ENCODE results near the gene ANKRD35.

DNA sequence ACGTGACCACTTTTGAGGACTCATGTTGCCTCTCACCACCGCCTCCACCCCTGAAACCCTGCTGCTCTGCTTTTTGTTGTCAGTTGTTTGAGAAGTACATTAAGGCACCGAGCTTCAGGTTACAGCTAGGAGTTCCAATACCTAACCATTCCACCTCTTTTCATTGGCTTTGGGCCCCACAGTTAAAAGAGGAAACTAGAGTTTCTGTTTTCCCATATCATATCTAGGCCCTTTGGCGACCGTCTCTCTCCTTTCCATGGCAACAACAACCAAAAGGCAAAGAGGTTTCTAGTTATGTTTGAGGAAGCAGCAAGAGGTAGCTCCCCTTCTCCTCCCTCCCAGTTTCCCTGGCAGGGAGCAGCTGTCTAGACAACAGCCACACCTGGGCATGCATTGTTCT is 5.9 kb downstream of the ANKRD35 start:
- TF ChIP-seq, protein P1, sequence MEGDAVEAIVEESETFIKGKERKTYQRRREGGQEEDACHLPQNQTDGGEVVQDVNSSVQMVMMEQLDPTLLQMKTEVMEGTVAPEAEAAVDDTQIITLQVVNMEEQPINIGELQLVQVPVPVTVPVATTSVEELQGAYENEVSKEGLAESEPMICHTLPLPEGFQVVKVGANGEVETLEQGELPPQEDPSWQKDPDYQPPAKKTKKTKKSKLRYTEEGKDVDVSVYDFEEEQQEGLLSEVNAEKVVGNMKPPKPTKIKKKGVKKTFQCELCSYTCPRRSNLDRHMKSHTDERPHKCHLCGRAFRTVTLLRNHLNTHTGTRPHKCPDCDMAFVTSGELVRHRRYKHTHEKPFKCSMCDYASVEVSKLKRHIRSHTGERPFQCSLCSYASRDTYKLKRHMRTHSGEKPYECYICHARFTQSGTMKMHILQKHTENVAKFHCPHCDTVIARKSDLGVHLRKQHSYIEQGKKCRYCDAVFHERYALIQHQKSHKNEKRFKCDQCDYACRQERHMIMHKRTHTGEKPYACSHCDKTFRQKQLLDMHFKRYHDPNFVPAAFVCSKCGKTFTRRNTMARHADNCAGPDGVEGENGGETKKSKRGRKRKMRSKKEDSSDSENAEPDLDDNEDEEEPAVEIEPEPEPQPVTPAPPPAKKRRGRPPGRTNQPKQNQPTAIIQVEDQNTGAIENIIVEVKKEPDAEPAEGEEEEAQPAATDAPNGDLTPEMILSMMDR (IDR thresholded peaks at IDR 0.05; ENCODE audit: control extremely low read depth in 1 of 3, insufficient read depth in 1 of 3, low read depth in 1 of 3, low read length in 3 of 3): no peak
- TF ChIP-seq CEBPB (IDR thresholded peaks at IDR 0.05; ENCODE audit: low read depth, low read length) (no peak), TAF7 (optimal IDR thresholded peaks at IDR 0.05; ENCODE audit: borderline replicate concordance, low read depth, low read length) (no peak), JUN (IDR thresholded peaks at IDR 0.05; ENCODE audit: low read depth, low read length) (no peak), CBX5 (IDR thresholded peaks at IDR 0.05; ENCODE audit: low read depth, low read length) (no peak), CHD2 (IDR thresholded peaks at IDR 0.05; ENCODE audit: low read length) (no peak), EZH2 (IDR thresholded peaks at IDR 0.05; ENCODE audit: low read depth, low read length, severe bottlenecking) (no peak)

All from H1 (cell line).